H1 (cell line): ENCODE measurements around the gene SPTB.

Experiments
- CBX5 ChIP-seq: fragments of 300-800, 300-1000 bp; sonication (generic); IDR thresholded peaks from 2 replicates; pipeline ENCODE4 v1.7.1; 2016; ENCODE audit warnings: antibody characterized with exemption, low read length, low read depth
- EP300 ChIP-seq, 2 experiments: IDR thresholded peaks; 1 replicate in 1 of 2; 2 replicates in 1 of 2; pipeline ENCODE4 v1.6.1; 2011 to 2012; ENCODE audit warnings: low read depth in 2 of 2, low read length in 2 of 2, mild to moderate bottlenecking in 2 of 2, borderline replicate concordance in 1 of 2, inconsistent platforms in 1 of 2, moderate library complexity in 1 of 2
- GABPA ChIP-seq: IDR thresholded peaks from 2 replicates; pipeline ENCODE4 v1.6.1; 2011; ENCODE audit warnings: mild to moderate bottlenecking, low read length, moderate library complexity, borderline replicate concordance; ENCODE audit not compliant: insufficient read depth
- GTF2F1 ChIP-seq: IDR thresholded peaks from 2 replicates; pipeline ENCODE4 v1.6.1; 2012; ENCODE audit warnings: low read depth, low read length, improper control_type of control experiment, borderline replicate concordance
- JUND ChIP-seq: IDR thresholded peaks from 2 replicates; pipeline ENCODE4 v1.6.1; 2011; ENCODE audit warnings: mild to moderate bottlenecking, improper control_type of control experiment, low read length
- NRF1 ChIP-seq: IDR thresholded peaks from 2 replicates; pipeline ENCODE4 v1.6.1; 2011; ENCODE audit warnings: mild to moderate bottlenecking, low read depth, low read length, improper control_type of control experiment
- TAF1 ChIP-seq: IDR thresholded peaks from 2 replicates; pipeline ENCODE4 v1.6.1; 2011; ENCODE audit warnings: mild to moderate bottlenecking, low read depth, low read length
- TF ChIP-seq, protein P1 (sequence below): IDR thresholded peaks from 2 replicates; pipeline ENCODE4 v1.6.1; 2012; ENCODE audit warnings: inconsistent platforms
- TF ChIP-seq, protein P2 (sequence below), 3 experiments: IDR thresholded peaks; 1 replicate in 2 of 3; 2 replicates in 1 of 3; pipeline versions ENCODE4 v1.5.1 to v1.6.1; 2011; ENCODE audit warnings: low read length in 3 of 3, mild to moderate bottlenecking in 3 of 3, inconsistent platforms in 2 of 3, low read depth in 1 of 3, moderate library complexity in 1 of 3; ENCODE audit not compliant: insufficient read depth in 1 of 3; ENCODE audit errors: control extremely low read depth in 1 of 3

DNA sequence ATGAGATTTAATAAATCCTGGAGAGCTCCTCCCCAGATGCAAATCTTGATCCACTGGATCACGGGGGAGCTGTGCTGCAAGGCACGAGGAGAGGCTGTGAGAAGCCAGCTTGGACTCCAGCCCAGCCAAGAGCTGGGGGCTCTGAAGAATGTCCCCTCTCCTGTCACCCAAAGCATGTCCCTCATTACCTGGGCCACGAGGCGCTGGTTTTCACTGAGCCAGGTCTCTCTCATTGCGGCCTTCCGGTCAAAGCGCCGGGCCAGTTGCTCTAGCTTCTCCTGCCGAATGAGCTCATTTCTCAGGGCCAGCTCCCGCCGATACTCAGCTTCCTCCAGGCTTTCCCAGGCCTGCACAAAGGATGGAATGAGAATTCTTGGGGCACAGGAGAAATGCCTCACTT, 83.3 kb downstream of the SPTB start:
- TF ChIP-seq TAF1 (no peak), JUND (no peak), GABPA (no peak), EP300 (IDR thresholded peaks at IDR 0.05; ENCODE audit: borderline replicate concordance in 1 of 2, low read depth in 2 of 2, low read length in 2 of 2) (no peak), GTF2F1 (no peak), NRF1 (no peak), CBX5 (no peak)
- TF ChIP-seq, protein P1, sequence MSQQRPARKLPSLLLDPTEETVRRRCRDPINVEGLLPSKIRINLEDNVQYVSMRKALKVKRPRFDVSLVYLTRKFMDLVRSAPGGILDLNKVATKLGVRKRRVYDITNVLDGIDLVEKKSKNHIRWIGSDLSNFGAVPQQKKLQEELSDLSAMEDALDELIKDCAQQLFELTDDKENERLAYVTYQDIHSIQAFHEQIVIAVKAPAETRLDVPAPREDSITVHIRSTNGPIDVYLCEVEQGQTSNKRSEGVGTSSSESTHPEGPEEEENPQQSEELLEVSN = no peak
- TF ChIP-seq, protein P2, sequence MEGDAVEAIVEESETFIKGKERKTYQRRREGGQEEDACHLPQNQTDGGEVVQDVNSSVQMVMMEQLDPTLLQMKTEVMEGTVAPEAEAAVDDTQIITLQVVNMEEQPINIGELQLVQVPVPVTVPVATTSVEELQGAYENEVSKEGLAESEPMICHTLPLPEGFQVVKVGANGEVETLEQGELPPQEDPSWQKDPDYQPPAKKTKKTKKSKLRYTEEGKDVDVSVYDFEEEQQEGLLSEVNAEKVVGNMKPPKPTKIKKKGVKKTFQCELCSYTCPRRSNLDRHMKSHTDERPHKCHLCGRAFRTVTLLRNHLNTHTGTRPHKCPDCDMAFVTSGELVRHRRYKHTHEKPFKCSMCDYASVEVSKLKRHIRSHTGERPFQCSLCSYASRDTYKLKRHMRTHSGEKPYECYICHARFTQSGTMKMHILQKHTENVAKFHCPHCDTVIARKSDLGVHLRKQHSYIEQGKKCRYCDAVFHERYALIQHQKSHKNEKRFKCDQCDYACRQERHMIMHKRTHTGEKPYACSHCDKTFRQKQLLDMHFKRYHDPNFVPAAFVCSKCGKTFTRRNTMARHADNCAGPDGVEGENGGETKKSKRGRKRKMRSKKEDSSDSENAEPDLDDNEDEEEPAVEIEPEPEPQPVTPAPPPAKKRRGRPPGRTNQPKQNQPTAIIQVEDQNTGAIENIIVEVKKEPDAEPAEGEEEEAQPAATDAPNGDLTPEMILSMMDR (IDR thresholded peaks at IDR 0.05; ENCODE audit: control extremely low read depth in 1 of 3, insufficient read depth in 1 of 3, low read depth in 1 of 3, low read length in 3 of 3) = no peak
